NCI-H345 treated with DMSO at 0.1 percent for 48 hours (cell line): Measurements from ENCODE around the gene PLEKHJ1.

Experiments
- DNase-seq: peaks from one replicate; lab custom pipeline; 2025; ENCODE audit not compliant: unreplicated experiment; lab: John Stamatoyannopoulos, UW

PLEKHJ1 gene

DNA sequence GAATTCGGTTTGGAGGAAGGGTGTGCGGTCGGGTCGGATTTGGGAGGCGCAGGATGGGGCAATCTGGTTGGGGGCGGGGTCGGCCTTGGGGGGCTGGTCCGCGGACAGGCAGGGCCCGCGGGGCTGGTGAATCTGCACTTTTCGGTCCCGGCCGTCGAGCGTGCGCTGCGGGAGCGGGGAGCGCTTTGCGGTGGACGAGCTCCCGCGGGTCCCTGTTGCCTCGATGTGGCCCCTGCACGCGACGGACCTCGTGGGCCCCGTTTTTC is 34.0 kb upstream of the PLEKHJ1 start:
- no peak for DNase-seq

DNA sequence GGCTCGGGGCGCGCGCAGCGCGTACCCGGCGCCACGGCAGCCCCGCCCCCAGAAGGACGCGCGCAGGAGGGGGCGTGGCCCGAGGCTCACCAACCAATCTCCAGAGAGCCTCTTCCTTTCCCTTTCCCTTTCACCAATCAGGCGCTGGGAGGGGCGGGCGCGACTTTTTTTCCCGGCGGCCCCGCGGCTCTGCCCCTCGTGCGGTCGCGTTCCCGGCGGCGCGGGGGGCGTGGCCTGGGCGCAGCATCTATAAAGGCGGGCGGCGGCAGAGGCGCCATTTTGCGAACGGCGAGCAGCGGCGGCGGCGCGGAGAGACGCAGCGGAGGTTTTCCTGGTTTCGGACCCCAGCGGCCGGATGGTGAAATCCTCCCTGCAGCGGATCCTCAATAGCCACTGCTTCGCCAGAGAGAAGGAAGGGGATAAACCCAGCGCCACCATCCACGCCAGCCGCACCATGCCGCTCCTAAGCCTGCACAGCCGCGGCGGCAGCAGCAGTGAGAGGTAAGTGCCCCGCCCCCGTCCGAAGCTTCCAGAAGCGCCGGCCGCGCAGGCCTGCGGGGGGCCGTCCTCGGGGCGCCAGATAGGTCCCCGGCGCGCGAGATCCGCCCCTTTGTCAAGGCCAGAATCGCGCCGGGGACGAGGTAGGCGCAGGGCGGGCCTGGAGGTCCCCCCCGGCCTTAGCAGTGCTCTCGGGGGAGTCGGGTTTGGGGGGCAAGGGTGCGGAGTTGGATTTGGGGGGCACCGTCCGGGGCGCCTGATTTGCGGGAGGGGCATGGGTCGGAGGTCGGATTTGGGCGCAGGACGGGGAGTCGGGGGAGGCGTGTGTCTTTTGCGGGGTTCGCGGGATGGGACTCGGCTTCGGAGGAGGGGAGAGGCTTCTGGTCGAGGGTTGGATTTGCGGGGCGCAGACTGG is 33.4 kb upstream of the PLEKHJ1 start:
- DNase-seq, result peak; percentile 92

DNA sequence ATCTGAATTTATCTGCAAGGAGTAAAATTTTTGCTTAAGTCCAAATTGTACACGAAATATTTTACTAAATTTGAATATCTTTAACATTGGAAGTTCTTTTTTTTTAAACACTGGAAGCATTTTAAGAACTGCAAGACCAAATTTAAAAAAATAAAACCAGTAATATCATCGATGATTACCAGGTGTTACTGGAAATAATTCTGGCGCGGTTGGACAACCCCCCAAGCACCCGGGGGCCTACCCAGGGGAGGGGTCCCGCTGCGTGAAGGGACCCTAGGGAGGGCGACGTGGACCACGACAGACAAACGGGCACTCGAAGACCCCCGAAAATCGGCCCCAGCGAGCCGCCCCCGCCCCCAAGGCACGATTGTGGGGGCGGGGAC is 32.7 kb upstream of the PLEKHJ1 start:
- DNase-seq, result no peak

DNA sequence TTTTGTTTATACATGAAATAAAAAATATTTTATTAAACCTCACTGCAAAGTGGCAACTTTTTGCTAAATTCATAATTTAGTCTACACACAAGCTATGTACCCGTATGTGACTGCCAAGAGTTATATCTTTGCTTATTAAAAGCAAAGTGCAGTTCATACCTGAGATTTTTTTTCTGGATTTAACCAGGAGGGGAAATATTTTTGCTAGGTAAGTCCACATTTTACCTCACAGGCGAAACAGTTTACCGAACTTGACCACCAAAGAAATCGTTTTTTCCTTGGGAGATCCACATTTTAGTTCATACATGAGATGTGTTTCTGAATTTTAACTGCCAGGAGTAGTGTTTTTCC is 32.3 kb upstream of the PLEKHJ1 start:
- DNase-seq, result no peak

DNA sequence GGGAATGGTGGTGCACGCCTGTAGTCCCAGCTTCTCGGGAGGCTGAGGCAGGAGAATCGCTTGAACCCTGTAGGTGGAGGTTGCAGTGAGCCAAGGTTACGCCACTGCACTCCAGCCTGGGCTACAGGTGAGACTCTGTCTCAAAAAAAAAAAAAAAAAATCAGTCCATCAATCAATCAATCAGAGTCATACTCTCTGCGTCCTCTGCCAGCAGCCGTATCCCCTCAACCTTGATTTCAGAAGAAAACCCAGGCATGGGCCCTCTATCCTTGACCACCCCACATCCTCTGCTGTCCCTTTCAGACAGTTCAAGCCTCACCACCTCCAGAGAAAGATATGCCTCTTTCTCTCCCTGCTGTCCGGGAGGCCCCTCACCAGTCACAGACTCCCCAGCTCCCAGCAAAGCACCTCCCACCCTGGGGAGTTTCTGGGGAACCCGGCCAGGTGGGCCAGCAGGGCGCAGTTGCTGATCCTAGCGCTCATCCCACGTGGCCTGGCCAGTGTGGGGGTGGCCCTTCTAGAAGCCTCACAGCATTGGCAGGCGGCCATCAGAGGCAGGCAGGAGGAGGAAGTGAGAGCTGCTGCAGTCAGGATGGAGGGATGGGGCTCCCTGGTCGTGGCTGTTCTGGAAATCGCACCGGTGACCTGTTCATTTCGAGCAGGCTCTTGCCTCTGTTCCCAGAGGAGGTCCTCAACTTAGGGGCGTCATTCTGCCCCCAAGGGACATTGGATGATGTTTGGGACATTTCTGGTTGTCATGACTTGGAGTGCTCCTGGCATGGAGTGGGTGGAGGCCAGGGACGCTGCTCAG is 30.3 kb upstream of the PLEKHJ1 start:
- no peak for DNase-seq

DNA sequence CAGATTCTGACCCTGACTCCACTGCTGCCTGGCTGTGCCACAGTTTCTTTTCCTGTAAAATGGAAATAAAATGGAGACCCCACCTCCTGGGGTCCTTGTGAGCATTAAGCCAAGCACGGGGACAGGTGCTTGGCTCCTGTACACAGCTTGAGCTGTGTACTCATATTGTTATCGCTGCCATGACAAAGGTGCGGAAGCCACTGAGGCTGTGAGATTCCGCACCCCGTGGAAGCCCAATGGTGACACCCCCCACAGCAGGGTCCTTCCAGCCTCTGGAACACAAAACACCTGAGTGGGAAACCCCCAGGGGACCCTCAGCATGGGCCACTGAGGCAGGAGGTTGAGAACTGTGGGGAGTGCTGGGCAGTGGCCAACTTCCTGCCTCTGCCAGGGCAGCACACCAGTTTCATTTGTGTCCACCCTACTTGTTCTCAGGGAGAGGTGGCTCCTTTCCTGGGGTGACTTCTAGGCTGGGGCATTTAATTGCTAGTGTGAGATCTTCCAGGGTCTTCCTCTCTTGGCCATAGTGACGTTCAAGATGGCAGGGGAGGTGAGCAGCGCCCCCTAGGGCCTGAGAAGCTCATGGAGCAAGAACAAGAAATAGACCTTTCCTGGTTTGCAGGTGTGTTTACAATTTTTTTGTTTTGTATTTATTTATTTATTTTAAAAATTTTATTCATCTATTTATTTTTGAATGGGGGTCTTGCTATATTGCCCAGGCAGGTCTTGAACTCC is 25.5 kb upstream of the PLEKHJ1 start:
- no peak for DNase-seq

DNA sequence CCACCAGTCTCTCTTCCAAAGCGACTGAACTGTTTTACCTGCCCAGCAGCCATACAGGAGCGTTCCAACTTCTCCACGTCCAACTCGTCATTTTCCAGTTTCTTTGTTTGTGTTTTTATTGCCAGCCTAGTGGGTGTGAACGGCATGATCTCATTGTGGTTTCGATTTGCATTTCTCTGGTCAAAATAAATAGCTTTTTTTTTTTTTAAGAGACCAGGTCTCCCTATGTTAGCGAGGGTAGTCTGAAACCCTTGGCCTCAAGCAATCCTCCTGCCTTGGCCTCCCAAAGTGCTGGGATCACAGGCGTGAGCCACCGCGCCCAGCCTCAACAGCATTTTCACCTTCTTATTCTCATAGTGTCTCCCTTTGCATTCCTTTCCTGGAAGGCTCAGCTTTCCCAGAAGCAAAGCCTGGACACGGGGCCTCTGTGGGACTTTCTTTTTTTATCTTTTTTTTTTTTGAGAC is 24.2 kb upstream of the PLEKHJ1 start:
- DNase-seq, result no peak

DNA sequence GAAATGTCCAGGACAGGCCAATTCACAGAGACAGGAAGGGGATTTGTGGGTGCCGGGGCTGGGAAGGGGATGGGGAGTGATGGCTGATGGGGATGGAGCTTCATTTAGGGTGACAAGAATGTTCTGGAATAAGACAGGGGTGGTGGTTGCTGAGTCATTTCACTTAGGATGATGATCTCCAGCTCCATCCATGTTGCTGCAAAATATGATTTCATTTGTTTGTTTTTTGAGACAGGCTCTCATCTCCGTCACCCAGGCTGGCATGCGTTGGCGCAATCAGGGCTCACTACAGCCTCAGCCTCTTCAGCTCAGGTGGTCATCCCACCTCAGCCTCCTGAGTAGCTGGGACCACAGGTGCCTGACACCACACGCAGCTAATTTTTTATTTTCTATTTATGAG is 23.2 kb upstream of the PLEKHJ1 start:
- no peak for DNase-seq

DNA sequence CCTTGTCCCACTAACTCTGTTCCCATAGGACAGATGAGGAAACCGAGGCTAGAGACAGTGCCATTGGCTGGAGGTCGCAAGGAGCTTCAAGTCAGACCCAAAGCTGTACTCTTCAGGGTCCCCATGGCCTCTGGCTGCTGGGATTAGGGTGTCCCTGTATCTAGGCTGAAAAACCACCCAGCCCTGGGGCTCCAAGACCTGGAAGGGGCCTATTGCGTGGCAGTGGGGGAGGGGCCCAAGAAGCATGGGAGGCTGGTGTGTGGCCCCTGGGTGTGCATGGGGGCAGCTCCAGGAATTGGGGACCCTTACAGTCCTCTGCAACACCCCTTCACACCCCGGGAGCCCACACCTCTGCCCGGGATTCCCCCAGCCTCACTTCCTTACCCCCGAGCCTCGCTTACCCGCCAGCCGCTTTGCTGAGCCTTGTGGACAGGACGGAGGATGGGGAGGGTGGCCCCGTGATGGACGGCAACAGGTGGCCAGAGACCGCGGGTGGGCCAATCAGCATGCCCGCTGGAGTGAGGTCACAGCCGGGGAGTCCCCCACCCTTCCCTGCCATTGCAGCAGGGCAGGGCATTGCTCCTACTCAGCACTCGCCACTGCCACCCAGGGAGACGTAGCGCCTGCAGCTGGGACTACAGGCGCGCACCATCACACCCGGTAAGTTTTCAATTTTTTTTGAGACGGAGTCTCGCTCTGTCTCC is 20.0 kb upstream of the PLEKHJ1 start, which contains the start of gene JSRP1:
Gene JSRP1 (minus strand): TSS at position 436 of the 704 bp plus-strand sequence. CDS start 1,103 bp downstream, outside the sequence.
- no peak for DNase-seq

DNA sequence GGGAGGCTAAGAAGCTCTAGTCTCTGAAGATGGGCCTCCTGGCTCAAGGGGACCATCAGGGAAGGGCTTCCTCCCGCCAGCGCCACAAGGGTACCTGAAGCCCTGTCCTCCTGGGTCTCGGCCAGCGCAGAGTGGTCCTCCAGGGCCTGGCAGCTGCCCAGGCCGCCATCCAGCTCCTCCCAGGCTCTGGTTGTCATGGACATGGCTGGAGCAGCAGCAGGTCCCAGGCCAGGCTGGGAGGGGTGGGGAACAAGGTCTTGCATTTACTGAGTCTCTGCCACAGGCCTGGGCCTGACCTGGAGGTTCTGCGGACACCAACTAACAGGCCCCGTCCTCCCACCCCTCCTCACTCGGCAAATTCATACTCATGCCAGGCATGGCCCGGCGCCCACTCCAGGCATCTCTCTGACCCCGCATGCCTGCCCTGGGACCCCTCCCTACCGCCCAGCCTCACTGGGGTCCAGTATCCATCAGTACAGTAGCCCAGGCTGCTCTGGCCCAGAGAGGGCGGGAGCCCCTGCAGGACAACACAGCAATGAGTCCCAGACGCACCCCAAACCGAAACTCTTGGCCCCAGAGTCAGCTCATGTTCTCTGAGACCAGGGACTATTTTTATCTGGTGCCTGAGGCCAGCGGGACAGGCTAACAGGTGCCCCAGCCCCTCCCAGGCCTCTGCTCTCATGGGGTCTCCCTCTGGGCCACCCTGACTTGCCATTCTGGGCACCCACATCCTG is 19.1 kb upstream of the PLEKHJ1 start:
- DNase-seq, result no peak

DNA sequence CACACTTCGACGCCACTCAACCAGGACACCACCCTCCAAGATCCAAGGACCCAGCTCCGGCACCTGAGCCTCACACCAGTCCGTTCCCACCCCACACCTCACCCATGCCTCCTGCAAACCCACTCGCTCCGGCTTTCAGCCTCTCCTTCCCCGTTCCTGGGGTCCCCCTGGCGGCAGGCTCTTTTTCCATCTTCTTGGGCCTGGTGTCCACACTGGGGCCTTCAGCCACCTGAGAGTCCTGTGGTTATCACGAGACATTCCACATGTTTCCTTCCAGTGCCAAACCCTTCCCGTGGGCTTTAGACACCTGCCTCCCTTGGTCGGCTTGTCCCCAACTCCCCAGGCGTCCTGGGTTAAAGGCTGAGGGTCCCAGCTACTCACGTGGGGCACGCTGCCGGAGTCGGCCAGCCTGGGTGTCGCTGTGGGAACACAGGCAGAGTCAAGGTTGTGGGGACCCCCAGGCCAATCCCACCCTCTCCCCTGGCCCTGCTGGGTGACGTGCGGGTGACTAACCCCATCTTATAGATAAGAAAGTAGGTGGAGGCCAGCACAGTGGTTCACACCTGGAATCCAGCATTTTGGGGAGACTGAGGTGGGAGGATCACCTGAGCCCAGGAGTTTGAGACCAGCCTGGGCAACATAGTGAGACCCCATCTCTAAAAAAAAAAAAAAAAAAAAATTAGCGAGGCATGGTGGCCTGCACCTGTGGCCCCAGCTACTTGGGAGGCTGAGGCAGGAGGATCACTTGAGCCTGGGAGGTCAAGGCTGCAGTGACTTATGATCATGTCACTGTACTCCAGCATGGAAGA is 18.1 kb upstream of the PLEKHJ1 start:
- no peak for DNase-seq

DNA sequence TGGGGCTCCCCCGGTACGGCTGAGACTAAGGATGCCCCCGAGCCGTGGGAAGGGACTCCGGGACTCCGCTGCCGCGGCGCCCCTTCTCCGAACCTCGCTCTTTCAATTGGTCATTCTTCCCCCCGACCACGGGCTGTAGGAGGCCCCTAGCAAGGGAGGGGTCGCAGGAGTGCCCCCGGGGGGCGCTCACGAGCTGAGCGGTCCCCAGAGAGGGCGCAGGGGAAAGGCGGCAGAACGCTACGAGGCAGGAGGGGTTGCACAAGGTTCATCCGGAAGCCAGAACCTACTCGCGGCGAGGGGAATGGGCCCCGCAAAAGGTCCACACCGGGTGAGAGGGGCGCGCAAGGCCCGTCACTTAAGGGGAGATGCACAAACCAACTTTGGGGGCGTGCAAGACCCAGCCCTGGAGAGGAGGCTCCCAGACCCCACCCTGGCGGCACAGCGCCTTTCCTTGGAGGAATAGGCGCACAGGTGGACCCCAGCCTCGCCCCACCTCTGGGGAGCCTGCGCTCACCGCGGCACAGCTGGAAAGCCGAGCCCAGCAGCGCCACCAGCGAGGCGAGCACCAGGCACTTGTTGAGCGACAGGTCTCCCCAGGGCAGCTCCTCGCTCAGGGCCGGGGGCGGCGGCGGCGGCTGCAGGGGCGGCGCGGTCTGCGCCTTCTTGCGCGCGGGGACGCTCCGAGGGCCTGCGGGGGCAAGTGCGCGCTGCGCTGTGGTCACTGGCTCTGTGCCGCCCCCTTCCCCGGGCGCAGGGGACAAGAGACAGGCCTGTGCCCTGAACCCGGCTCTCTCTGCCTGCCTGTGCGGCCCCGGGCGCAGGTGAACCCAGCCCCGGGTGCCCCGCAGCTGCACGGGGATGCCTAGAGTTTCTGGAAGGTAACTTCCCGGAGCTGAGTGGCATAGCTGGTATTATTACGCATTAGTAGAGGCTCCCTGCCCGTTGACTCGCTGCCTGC is 17.3 kb upstream of the PLEKHJ1 start:
- no peak for DNase-seq

DNA sequence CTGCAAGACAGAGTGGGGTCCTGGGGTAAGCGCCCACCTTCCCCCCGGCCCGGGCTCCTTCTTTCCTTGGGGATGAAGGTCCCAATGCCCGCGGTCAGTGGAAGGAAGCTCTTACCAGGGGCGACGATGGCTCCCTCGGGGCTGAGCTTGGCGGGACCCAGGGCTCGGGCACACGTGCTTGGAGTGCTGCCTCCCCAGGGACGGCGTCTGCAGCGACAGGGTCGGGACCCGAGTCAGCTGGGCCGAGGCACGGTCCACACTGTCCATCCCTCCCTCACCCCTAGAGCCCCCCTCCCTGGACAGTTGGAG is 16.6 kb upstream of the PLEKHJ1 start:
- no peak for DNase-seq

DNA sequence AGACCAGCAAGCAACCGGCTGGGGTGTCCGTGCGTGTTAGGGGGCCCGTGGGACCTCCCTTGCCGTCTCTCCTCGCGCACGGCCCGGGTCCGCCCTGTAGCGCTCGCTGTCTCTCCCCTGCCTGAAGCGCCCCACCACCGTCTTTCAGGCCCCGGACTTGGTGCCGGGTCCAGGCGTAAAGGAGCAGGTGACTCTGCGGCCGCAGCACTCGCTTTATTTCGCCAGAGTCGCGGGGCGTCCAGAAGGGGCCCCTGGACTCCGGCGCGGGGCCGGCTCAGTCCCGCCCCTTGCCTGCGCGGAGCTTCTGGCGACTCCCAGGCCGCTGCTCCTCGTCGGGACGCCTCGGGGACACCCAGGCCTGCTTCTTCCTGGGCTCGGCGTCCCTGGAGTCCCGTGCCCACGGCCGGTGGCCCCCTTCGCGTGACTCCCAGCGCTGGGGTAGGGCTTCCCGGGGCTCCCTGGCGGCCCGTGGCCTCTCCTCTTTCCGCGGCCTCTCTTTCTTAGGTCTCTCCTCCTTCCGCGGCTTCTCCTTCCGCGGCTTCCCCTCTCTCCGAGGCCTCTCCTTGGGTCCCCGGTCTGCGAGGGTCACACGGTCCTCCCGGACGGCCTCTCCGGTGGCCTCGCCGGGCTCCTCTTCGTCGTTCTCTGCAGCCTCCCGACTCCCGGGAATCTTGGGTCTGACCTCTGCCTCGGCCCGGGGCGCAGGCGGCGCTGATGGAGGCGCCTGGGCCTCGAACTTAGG is 16.1 kb upstream of the PLEKHJ1 start:
- DNase-seq, result no peak

DNA sequence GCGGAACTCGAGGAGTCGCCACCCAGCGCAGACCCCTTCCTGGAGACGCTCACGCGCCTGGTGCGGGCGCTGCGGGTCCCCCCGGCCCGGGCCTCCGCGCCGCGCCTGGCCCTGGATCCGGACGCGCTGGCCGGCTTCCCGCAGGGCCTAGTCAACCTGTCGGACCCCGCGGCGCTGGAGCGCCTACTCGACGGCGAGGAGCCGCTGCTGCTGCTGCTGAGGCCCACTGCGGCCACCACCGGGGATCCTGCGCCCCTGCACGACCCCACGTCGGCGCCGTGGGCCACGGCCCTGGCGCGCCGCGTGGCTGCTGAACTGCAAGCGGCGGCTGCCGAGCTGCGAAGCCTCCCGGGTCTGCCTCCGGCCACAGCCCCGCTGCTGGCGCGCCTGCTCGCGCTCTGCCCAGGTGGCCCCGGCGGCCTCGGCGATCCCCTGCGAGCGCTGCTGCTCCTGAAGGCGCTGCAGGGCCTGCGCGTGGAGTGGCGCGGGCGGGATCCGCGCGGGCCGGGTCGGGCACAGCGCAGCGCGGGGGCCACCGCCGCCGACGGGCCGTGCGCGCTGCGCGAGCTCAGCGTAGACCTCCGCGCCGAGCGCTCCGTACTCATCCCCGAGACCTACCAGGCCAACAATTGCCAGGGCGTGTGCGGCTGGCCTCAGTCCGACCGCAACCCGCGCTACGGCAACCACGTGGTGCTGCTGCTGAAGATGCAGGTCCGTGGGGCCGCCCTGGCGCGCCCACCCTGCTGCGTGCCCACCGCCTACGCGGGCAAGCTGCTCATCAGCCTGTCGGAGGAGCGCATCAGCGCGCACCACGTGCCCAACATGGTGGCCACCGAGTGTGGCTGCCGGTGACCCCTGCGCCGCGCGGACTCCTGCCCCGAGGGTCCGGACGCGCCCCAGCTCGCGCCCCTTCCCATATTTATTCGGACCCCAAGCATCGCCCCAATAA is 15.3 kb upstream of the PLEKHJ1 start:
- DNase-seq, result no peak

DNA sequence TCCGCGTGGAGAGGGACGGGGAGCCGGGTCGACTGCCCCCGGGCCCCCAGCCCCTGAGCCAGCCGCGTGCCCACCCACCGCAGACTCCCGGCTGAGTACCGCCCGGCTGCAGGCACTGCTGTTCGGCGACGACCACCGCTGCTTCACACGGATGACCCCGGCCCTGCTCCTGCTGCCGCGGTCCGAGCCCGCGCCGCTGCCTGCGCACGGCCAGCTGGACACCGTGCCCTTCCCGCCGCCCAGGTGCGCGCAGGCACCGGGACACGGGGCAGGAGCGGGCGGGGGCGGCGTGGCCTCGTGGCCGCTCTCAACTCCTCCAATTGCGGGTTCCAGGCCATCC is 14.6 kb upstream of the PLEKHJ1 start:
- DNase-seq, result no peak
